ENCODE data around the gene ARMC6.

Gene ARMC6

GRCh38 chr19:19033426-19034203 is at the start of gene ARMC6, which contains the start of gene SUGP2:
Gene ARMC6 (plus strand): TSS chr19:19033603. CDS start chr19:19034210, 607 bp downstream.
Gene SUGP2 (minus strand): TSS chr19:19033517. CDS start chr19:19031071, 2,446 bp downstream.
- peak; percentile 92 for DNase-seq

DNA sequence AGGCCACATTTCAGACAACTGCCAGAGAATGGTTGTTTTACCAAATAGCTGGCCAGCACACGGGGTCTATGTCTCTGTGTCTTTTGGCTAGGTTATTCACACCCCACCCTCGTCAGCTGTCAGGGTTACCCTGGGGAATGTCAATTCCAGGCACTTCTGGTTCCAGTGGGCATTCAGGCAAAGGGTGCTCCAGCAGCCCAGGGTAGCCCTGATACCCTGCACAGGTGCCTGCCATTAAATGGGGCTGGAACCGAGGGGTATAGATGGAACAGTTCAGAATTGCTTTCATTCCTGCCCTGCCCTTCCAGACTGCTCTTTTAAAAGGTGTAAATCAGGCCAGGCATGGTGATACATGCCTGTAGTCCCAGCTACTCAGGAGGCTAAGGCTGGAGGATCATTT is 49.2 kb upstream of the ARMC6 start:
- no peak for DNase-seq

DNA sequence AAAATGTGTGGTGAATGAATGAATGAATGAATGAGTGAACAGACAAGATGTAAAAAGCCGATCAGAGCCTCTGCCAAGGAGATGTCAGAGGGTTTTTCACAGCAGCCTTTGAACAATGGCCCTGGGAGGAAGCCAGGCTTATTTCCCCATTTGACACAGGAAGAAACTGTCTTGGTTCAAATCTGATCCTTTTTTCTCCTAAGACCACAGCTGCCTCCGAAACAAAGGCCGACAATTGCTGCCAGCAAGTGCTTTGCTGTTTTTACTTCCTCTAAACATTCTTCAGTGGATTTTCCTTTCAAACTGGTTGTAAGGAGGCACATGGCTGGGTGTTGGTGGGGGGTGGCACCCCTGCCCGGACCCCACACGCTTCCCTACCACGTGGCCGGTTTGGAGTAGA is 48.1 kb upstream of the ARMC6 start:
- DNase-seq: no peak

- DNase-seq: no peak
Measured at GRCh38 chr19:18987456-18987855, 45.9 kb upstream of the ARMC6 start.

- no peak for DNase-seq
Measured at GRCh38 chr19:18989316-18989715, 44.1 kb upstream of the ARMC6 start.

GRCh38 chr19:18990128-18990708 is 43.2 kb upstream of the ARMC6 start:
- DNase-seq: no peak

DNA sequence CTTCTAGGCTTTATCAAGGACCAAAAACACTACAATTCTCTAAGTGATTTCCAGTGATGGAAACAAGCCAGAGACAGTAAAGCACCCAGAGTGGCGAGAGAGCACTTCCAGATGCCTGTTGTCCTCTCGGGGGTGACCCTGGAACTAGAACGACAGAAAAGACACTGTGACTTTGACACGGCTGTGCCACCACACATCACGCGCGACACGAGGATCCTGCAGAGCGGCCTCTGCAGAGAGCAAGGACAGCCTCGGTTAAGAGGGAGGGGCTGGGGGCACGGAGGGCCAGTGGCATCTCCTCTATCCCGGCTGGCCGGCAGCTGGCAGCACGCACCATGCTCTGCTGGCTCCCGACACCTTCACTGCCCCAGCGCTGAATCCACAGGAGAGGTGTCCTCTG is 42.4 kb upstream of the ARMC6 start:
- no peak for DNase-seq

DNA sequence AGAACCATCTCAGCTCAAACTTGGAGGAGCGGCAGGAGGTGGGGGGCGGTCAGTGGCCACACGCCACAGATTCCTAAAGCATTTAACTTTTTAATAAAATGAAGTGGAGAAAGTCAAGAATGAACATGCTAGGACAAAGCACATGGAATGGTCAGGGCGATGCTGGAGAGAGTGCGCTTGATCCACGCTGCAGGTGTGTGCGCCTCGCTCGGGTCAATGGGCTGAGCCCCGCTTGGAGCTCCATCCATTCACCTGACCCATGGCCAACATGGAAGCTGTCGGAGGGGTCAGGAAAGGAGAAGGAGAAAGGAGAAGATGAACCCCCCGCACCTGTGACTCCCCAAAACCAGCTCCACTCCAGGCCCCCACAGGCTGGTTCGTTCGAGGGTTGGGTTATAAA is 41.9 kb upstream of the ARMC6 start:
- no peak for DNase-seq

DNA sequence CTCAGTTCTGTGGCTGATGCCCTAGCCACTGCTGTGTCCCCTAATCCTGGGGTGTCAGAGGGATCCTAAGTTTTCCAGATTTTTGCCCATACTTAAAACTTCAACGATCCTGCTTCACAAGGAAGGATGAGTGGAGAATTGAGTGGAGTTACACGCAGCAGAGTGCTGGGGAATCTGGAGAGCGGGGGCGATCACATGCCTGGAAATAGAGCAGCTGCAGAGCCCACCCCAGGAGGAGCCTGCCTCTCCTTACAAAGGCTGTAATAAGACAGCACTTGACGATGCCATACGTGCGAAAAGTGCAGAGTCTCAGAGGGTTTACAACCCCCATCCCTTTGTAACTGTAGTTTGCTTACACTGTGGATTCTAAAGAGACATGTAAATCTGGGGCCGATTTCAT is 40.7 kb upstream of the ARMC6 start:
- DNase-seq: no peak

GRCh38 chr19:18993115-18993514 is 40.3 kb upstream of the ARMC6 start:
- no peak for DNase-seq

GRCh38 chr19:18995804-18996241 is 37.6 kb upstream of the ARMC6 start:
- no peak for DNase-seq

GRCh38 chr19:18996351-18996750 is 37.1 kb upstream of the ARMC6 start:
- no peak for DNase-seq

DNA sequence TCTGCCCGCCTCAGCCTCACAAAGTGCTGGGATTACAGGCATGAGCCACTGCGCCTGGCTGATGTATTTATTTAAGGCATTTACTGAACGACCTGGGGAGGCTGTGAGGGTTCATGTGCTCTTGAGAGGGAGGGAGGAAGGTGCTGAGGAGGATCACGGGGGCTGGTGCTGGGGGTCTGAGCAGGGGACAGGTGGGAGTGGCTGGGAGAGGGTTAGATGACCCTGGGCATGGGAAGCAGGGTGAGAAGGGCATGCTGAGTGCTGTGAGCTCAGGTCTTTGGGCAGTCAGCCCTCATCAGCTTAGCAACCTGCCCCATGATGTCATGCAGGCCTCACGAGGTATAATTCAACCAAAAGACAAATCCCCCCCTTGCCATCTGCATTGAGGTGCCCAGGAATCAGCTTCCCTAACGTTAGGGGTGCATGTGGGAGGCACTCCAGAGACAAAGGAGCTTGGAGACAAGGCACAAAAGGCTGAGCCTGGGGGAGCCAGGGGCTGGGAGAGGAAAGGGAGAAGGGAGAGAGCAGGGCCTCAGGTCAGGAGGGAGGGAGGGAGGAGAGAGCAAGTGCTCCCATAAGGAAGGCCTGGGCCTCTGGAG is 36.5 kb upstream of the ARMC6 start:
- no peak for DNase-seq

DNA sequence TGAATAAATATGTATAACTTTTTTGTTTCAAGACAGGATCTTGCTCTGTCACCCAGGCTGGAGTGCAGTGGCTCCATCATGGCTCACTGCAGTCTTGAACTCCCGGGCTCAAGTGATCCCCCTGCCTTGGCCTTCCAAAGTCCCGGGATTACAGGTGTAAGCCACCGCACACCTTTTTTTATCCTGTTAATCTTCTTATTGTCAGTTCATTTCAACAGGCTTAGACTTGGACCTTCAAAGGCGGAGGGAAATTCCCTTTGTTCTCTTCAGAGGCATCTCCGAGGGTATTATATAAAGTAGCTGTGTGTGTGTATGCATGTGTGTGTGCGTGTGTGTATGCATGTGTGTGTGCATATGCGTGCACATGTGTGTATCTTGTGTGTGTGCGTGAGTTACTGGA is 35.1 kb upstream of the ARMC6 start:
- DNase-seq: no peak

GRCh38 chr19:18999016-18999758 is 34.2 kb upstream of the ARMC6 start:
- no peak for DNase-seq

GRCh38 chr19:18999896-19000620 is 33.3 kb upstream of the ARMC6 start:
- DNase-seq: no peak

DNA sequence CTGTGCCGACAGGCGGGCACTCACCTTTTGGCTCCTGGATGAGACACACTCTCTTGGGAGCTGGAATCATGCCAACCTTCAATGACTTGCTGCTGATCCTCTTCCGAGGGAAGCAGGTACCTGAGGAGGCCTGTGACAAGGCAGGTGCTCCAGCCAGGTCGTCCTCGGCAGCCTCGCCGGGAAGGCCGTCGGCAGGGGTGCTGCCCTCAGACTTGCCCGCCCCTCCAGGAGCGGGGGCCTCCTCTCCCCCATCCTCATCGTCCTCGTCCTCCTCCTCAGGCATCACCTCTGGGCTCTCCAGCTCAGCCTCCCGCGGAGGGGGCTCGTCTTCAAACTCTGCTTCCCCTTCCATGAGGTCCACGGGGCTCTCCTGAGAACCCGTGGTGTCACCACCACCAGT is 29.3 kb upstream of the ARMC6 start:
- no peak for DNase-seq

DNA sequence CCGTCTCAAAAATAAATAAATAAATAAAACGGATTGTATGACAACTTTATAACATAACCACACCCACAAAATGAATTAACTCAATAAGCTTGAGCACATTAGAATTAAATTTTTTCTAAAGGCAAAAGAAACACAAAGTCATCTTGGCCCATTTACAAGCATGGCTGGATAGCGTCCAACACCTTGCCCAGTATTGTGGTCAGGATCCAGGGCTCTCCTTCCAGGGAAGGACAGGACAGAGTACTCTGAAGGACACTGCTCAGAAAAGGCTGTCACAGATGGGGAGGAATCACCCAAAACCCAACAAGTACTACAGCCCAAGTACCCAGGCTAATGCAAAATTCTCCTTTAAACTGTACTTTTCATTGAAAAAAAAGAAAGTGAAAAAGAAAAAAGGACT is 27.2 kb upstream of the ARMC6 start:
- no peak for DNase-seq

DNA sequence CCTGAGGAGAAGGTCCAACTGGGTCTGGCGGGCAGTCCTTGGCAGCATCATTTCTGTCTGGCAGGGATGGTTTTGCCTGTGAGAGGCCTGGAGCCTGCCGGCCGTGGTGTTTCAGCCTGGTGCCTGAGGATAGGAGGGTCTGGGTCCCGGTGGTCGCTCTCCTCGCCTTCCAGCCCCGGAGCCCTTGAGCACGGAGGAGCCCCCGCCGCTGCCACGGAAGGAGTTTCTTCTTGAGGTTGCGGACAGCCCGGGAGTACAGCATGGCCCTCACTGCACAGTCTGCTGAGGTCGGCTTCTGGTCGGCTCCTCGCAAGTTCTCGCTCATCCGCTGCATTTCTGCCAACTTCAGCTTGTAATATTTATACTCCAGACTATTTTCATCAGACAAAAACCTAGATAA is 23.5 kb upstream of the ARMC6 start:
- DNase-seq: no peak

GRCh38 chr19:19010551-19010950 is 22.9 kb upstream of the ARMC6 start:
- DNase-seq: no peak

GRCh38 chr19:19021115-19021514 is 12.3 kb upstream of the ARMC6 start:
- no peak for DNase-seq

- no peak for DNase-seq
Measured at GRCh38 chr19:19022380-19022961, 10.9 kb upstream of the ARMC6 start.

Data from CD4-positive, alpha-beta T cell treated with Interleukin-21 for 1 hour (primary cell).